ENCODE measurements around the gene CAPZB.
A peak's percentile ranks its signal among the peaks of the same experiment; 100 is the strongest.

The CAPZB gene

DNA sequence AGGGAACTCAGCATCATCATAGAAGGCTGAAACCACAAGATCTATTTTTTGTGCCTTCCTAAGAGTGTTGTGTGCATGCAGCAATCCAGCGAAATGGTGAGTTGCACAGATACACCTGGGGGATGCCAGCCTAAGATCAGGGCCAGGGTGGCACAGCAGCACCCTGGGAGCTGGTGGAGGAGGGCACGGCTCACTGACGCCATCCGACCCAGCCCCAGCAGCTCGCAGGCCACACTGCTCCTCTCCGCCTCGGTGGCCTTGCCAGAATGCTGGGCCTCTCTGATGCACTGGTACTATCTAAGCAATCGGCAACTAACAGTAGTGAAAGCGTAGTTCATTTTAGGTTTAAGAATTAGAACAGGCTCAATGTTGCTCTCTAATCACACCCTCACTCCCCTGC, 37.8 kb downstream of the CAPZB start:
- DNase-seq = no peak

GRCh38 chr1:19445417-19446342, 39.7 kb downstream of the CAPZB start:
- peak; percentile 80 for DNase-seq

- no peak for DNase-seq
Observed at GRCh38 chr1:19444296-19445021, 40.9 kb downstream of the CAPZB start.

GRCh38 chr1:19443326-19443725, 42.0 kb downstream of the CAPZB start:
- no peak for DNase-seq

- no peak for DNase-seq
Observed at GRCh38 chr1:19442154-19443096, 42.9 kb downstream of the CAPZB start.

DNA sequence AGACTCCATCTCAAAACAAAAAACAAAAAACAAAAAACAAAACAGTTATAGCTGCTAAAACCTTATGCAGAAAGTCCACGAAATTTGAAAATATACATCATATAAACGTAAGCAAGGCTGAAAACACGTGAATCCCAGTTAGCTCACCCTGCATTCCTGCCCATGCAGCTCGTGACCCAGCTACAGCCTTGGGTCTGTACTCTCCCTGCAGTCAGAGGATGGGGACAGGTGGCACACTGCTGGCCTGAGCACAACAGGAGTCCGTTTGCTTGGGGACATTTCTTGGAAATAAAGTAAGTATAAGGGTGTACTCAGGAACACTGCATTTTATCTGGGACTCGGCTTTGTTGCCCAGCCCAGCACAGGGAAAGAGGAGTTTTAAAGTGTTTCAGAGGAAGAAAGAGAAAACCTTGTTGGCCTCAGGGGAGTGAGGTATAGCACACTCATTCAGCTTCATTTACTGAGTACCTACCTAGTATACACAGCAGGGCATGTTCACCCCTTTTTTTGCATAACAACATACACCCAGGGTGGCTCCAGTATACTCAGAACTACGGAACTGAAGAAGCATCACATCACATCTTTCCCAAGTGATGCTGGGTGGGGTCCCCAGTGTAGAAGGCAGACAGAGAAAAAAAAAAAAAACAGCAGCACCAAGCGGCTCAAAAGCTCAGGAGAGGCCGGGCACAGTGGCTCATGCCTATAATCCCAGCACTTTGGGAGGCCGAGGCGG, 44.1 kb downstream of the CAPZB start:
- DNase-seq = no peak

GRCh38 chr1:19439464-19440171, 45.7 kb downstream of the CAPZB start:
- no peak for DNase-seq

- DNase-seq = no peak
Observed at GRCh38 chr1:19438516-19439195, 46.7 kb downstream of the CAPZB start.

GRCh38 chr1:19437891-19438294, 47.4 kb downstream of the CAPZB start:
- no peak for DNase-seq

DNA sequence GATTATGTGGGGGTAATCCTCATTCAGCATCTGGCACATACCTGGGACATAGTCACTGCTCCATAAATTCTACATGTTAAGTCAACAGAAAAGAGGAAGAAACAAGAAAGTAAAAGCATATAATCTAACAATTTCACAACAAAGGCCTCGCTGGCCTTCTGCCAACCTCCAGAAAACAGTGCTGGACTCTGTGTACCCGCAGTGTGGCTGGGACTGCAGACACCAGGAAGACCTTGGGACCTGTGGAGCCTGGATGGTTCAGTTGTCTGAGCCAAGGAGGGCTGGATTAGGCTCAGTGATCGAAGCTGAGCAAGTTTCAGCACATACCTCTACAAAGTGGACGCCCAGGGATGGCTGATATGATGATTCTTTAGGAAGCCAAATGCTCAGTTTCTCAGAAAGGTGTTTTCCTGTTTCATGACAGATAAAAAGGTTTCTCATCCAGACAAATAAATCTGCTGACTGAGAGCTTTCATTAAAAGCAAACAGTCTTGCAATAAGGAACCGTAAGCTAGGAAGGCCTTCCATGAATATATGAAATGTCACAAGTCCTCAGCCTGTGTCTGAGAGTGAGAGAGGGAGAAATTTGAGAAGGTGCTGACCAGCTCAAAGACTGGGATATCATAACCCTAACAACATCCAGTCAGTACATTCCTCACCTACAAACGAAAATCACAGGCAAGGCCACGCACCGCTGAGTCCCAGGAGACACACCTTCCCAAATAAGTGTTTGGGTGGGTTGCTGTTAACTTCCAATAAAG, 48.4 kb downstream of the CAPZB start:
- no peak for DNase-seq

DNA sequence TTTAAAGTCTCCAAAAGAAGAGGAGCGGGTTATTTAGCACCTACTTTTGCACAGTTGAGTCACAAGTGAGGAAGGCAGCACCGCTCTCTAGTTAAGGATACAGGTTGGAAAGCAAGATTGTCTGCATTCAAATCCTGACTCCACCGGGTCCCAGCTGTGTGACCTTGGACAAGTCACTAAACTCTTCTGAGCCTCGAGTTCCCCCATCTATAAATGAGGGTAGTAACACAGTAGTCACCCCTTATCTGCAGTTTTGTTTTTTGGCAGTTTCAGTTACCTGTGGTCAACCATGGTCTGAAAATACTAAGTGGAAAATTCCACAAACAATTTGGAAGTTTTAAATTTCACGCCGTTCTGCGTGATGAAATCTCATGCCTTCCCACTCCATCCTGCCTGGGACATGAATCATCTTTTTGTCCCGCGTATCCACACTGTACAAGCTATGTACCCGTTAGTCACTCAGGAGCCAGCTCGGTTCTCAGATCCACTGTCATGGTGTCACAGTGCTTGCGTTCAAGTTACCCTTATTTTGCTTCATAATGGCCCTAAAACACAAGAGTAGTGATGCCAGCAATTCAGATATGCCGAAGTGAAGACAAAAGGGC, 49.4 kb downstream of the CAPZB start:
- DNase-seq = no peak

DNA sequence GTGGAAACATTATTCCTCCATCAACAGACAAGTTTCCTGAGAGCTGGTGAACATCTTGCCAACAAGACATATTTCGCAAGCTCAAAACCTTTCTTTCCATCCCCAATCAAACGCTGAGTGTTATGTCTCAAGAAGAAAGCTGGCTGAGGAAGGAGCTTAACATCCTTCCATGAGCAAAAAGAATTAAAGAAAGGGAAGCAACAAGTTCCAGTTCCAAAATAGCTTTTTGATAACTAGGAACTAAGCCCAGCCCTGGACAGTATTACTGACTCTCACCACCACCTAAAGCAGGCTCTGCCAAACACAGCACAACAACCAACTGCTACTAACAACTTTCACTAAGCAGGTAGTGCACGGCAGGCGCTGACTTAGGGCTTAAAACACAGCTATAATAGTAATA, 50.2 kb downstream of the CAPZB start:
- peak; percentile 47 for DNase-seq

- DNase-seq = no peak
Observed at GRCh38 chr1:19433719-19433998, 51.7 kb downstream of the CAPZB start.

DNA sequence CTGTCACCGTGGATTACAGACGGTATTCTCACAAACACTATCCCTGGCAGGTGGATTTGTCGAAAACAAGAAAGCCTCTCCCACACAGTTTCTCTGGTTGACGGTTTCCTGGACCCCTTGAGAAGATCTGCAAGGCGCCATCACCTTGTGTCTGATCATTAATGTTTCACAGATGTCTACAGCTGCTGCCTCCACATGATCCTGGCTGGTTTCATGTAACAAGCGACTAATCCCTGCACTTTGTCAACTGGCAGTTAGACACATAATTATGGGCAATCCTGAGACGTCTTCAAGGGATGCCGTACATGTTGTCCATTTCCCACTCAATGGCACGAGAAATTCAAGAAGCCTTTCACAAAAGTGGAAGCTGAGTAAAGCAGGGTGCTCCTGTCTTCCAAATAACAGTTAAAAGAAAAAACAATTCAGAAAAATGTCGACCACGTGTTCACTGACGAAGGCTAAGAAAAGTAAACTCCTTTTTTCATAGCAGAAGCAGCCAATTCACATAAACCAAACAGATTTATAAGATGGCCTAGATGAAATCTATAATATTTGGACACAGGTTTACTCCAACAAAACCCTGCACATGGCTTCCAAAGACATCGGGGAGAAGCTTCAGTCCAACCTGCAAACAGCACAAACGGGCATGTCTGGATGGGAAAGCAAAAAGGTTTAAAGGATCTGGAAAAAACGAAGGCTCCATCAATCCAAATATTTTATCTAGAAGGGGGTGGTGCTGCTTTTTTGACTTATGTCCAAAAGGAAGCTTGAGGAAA, 52.2 kb downstream of the CAPZB start:
- no peak for DNase-seq

DNA sequence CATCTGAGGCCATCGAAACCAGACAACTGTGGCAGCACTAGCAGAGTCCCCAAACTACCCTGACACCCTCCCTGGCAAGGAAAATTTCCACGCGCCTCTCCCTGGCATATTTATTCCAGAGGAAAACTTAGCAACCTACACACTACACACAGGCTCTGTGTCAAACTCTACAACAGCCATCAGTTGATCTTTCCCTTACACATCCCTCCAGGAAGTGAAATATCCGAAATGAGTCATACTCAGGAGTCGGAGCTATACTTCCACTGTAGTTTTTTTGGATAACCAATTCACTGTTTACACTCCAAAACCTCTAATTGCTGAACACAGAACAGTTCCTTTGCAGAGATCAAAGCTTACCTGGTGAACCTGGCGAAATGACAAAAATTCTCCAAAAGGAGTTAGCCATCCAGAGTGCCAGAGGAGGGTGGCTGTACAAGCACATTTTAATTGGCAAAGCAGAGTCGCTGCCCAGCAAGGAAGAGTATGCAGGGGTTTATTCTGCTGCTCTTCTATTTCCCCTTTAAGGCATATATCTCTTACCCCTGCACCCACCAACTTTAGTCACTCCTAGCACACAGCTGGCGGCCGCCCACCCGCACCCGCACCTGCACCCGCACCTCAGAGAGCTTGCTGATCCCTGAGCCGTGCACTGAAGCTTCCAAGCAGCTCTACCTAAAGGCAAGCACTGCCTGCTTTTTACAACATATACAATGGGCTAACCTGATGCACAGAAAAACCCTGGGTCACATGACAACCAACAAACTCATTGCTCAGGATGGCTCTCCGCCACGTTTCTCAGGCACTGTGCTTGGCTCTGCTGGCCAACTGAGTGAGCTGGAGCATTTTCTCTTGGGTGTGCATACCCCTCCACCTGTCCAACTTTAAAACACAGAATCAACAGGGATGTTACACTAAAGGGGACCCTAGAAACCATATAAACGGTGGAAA, 54.9 kb downstream of the CAPZB start:
- DNase-seq = peak; percentile 52

- no peak for DNase-seq
Observed at GRCh38 chr1:19429611-19430010, 55.7 kb downstream of the CAPZB start.

DNA sequence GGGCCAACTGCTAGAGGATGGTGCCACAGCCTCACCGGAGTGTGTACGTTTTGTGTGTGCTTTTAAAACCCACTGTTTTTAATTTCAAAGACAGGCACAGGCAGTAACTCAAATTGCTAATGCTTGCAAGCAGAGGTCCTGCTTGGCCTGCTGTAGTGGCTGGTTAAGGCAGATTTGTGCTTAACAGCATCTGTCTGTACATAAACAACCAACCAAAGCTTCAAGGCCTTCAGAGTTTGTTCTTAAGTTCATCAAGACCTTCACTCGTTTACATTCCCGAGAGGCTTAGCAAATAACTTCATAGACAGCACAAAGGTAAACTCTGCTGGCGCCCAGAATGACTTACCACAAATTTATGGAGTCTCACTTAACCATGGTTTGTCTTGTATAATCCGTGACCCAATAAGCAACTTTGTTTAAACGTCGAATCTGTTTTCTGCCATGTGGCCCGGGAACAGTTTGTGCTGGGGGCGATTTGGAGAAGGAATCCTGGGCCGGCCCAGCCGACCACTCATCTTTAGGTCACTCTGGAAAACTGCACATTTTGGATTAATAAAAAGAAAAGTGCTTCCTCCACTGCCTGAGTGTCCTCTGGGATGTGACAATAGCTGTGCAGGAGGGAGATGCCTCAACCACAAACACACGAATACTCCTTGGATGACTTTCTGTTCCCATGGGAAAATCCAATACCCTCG, 58.1 kb downstream of the CAPZB start:
- no peak for DNase-seq

Measured in NCI-H226 (cell line).